Endothelial cell (in vitro differentiated cells): ENCODE measurements around the gene STMN1. TPM values are rescaled to one million over a fixed set of nuclear protein-coding genes. Genes with fewer than 3 reads are reported as not detected.
A peak's percentile ranks its signal among the peaks of the same experiment; 100 is the strongest.

Source experiments
- DNase-seq: peaks from one replicate; pipeline ENCODE4 v3.0.0; 2021; ENCODE audit warnings: low spot score
- H3K27ac Mint-ChIP-seq: one replicate; pipeline ENCODE4 v1.8.0; 2021; ENCODE audit warnings: mixed read lengths, inconsistent platforms; ENCODE audit not compliant: unreplicated experiment
- H3K27me3 Mint-ChIP-seq: one replicate; pipeline ENCODE4 v1.8.0; 2021; ENCODE audit warnings: mild to moderate bottlenecking, moderate library complexity, mixed read lengths, inconsistent platforms; ENCODE audit not compliant: unreplicated experiment
- H3K36me3 Mint-ChIP-seq: one replicate; pipeline ENCODE4 v1.8.0; 2021; ENCODE audit warnings: mild to moderate bottlenecking, low read depth, mixed read lengths, inconsistent platforms; ENCODE audit not compliant: unreplicated experiment
- H3K4me1 Mint-ChIP-seq: one replicate; pipeline ENCODE4 v1.8.0; 2021; ENCODE audit warnings: mild to moderate bottlenecking, mixed read lengths, inconsistent platforms; ENCODE audit not compliant: unreplicated experiment
- H3K4me3 Mint-ChIP-seq: one replicate; pipeline ENCODE4 v1.8.0; 2021; ENCODE audit warnings: mild to moderate bottlenecking, mixed read lengths, inconsistent platforms; ENCODE audit not compliant: unreplicated experiment
- H3K9me3 Mint-ChIP-seq: one replicate; pipeline ENCODE4 v1.8.0; 2021; ENCODE audit warnings: mixed read lengths, inconsistent platforms; ENCODE audit not compliant: unreplicated experiment
- CTCF ChIP-seq: fragments of 200-600 bp; sonication (generic); IDR thresholded peaks from one replicate; pipeline ENCODE4 v1.5.0; 2021; ENCODE audit warnings: antibody characterized with exemption; ENCODE audit not compliant: unreplicated experiment
- microRNA-seq: library from miRNA; unstranded; fragments of <30 nt; microRNA quantifications from one replicate; pipeline ENCODE4, GENCODE V29; 2020; ENCODE audit not compliant: unreplicated experiment
- total RNA-seq: library from RNA; stranded (reverse); fragmentation: NEBNext Ultra II Directional; extraction: Animal tissue kit (Norgen Biotek cat#: 25700); gene quantifications from one replicate; pipeline ENCODE4 v1.2.1, GENCODE V29; 2021; ENCODE audit not compliant: unreplicated experiment

The STMN1 gene
- total RNA-seq, 1 donor from 2014 or later: 972 TPM

GRCh38 chr1:25858906-25859789 is 47.1 kb downstream of the STMN1 start, which contains the start of gene AUNIP:
TSS of gene AUNIP (minus strand) at chr1:25859457. CDS start at chr1:25859357, 100 bp downstream.
- no peaks in the 10 kb centered on the region for H3K9me3 Mint-ChIP-seq
- no peak for TF ChIP-seq CTCF
- peaks cover 16% of the 10 kb centered on the region for H3K36me3 Mint-ChIP-seq
- H3K27me3 Mint-ChIP-seq: peaks cover 8% of the 10 kb centered on the region
- peak; percentile 91 for DNase-seq
- peak within 1 kb of the TSS; percentile 90 for H3K27ac Mint-ChIP-seq
- peaks cover 15% of the 10 kb centered on the region for H3K4me1 Mint-ChIP-seq
- peak within 1 kb of the TSS; percentile 94 for H3K4me3 Mint-ChIP-seq

GRCh38 chr1:25858494-25858893 is 47.7 kb downstream of the STMN1 start:
- Mint-ChIP-seq H3K9me3 (no peaks in the 10 kb centered on the region), H3K36me3 (peaks cover 14% of the 10 kb centered on the region), H3K27ac (no peak overlapping the region), H3K4me1 (peaks cover 15% of the 10 kb centered on the region), H3K27me3 (peaks cover 8% of the 10 kb centered on the region), H3K4me3 (peak overlapping the region; percentile 94)
- no peak for DNase-seq
- TF ChIP-seq CTCF: no peak

GRCh38 chr1:25856856-25857255 is 49.4 kb downstream of the STMN1 start:
- Mint-ChIP-seq H3K27me3 (peaks cover 1% of the 10 kb centered on the region), H3K27ac (peak overlapping the region; percentile 14), H3K36me3 (peaks cover under 1% of the 10 kb centered on the region), H3K9me3 (no peaks in the 10 kb centered on the region), H3K4me3 (no peak overlapping the region), H3K4me1 (peaks cover 15% of the 10 kb centered on the region)
- TF ChIP-seq CTCF: no peak
- DNase-seq: no peak

- Mint-ChIP-seq H3K9me3 (no peaks in the 10 kb centered on the region), H3K4me1 (peaks cover 6% of the 10 kb centered on the region), H3K4me3 (no peak overlapping the region), H3K27me3 (peaks cover 1% of the 10 kb centered on the region), H3K27ac (no peak overlapping the region), H3K36me3 (no peaks in the 10 kb centered on the region)
- no peak for TF ChIP-seq CTCF
- no peak for DNase-seq
These were observed 51.7 kb downstream of the STMN1 start for GRCh38 chr1:25854554-25854953.

Small RNA genes within 50 kb of the gene (microRNA-seq; reads per million reads assigned to microRNA genes)
- gene MIR3917: 1.1 reads per million, percentile 14 among the genes with 10 or more reads in this experiment

Other genes starting within 250 kb of the STMN1 start
- gene SELENON, start 106.2 kb downstream of the STMN1 start, total RNA-seq: 284 TPM
- gene MTFR1L, start 86.5 kb downstream of the STMN1 start, total RNA-seq: 48.1 TPM
- gene AUNIP, start 47.0 kb downstream of the STMN1 start, total RNA-seq: 3.3 TPM
- gene PAQR7, start 30.7 kb downstream of the STMN1 start, total RNA-seq: 18.7 TPM
- gene PAFAH2, start 91.6 kb upstream of the STMN1 start, total RNA-seq: 13.4 TPM
- gene EXTL1, start 115.4 kb upstream of the STMN1 start, total RNA-seq: 1.8 TPM
- gene SLC30A2, start 139.7 kb upstream of the STMN1 start, total RNA-seq: not detected
- not detected for gene TRIM63, start 161.2 kb upstream of the STMN1 start, total RNA-seq
- 6.8 TPM for gene PDIK1L, start 205.4 kb upstream of the STMN1 start, total RNA-seq